Activated CD8-positive, alpha-beta T cell treated with anti-CD3 and anti-CD28 coated beads, Interleukin-2, amount 10 ng/mL, durations not matched to agents 7 days and 5 days (primary cell): ENCODE data around the gene CDIPT. TPM values are rescaled to one million over a fixed set of nuclear protein-coding genes. Genes with fewer than 3 reads are reported as not detected.

Experiments
- ATAC-seq: fragments of 150-1000 bp; cut with Tn5 transposase; one replicate; pipeline ENCODE4 v1.10.0; 2021; ENCODE audit warnings: moderate library complexity
- CTCF ChIA-PET: fragments of 350-600 bp; sonication (Branson Sonifier 250); formaldehyde crosslinking; loops from one replicate; lab custom pipeline; 2021; ENCODE audit warnings: antibody characterized with exemption; lab: Charles Lee
- POLR2A ChIA-PET: fragments of 350-600 bp; sonication (Branson Sonifier 250); formaldehyde crosslinking; loops from one replicate; lab custom pipeline; 2021; ENCODE audit warnings: antibody characterized with exemption; lab: Charles Lee
- DNase-seq: peaks from one replicate; pipeline ENCODE4 v3.0.0-alpha.2; 2020
- H3K27ac Mint-ChIP-seq: one replicate; pipeline ENCODE4 v1.8.0; 2021; ENCODE audit warnings: mild to moderate bottlenecking, mixed read lengths
- H3K27me3 Mint-ChIP-seq: one replicate; pipeline ENCODE4 v1.8.0; 2021; ENCODE audit warnings: low read depth, mixed read lengths
- H3K36me3 Mint-ChIP-seq: one replicate; pipeline ENCODE4 v1.8.0; 2021; ENCODE audit warnings: low read depth, mixed read lengths
- H3K4me1 Mint-ChIP-seq: one replicate; pipeline ENCODE4 v1.8.0; 2021; ENCODE audit warnings: low read depth, mixed read lengths
- H3K4me3 Mint-ChIP-seq: one replicate; pipeline ENCODE4 v1.8.0; 2021; ENCODE audit warnings: mild to moderate bottlenecking, mixed read lengths
- H3K9me3 Mint-ChIP-seq: one replicate; pipeline ENCODE4 v1.8.0; 2022; ENCODE audit warnings: mixed read lengths; ENCODE audit not compliant: insufficient read depth
- total RNA-seq, 2 experiments: library from RNA; stranded (reverse); gene quantifications; one replicate each; pipeline ENCODE4 v1.2.3, GENCODE V29; 2021

Gene CDIPT
- total RNA-seq, 2 experiments from 2014 or later, result 51.1 to 53.2 TPM

GRCh38 chr16:29809850-29810698 lies 53.0 kb downstream of the CDIPT start:
- peaks cover 8% of the 10 kb centered on the region for H3K27me3 Mint-ChIP-seq
- peak overlapping the region; percentile 90 for H3K4me3 Mint-ChIP-seq
- H3K36me3 Mint-ChIP-seq, result peaks cover 41% of the 10 kb centered on the region
- ChIA-PET POLR2A (interaction anchor here (0.6 to 4.8 kb wide), 5 partner anchors 11 to 673 kb away, joined by 3 to 57 read pairs (median 3); partner anchors contain the start of genes KIF22 and MVP), CTCF (interaction anchor here (0.6 to 4.4 kb wide), 5 partner anchors 23 to 245 kb away, joined by 3 to 18 read pairs (median 3); no protein-coding TSS in a partner anchor)
- H3K4me1 Mint-ChIP-seq, result peaks cover 62% of the 10 kb centered on the region
- H3K27ac Mint-ChIP-seq, result peak overlapping the region; percentile 77
- peak; percentile 73 for DNase-seq
- ATAC-seq, result no peak
- H3K9me3 Mint-ChIP-seq, result no peaks in the 10 kb centered on the region

- Mint-ChIP-seq H3K4me3 (peak overlapping the region; percentile 96), H3K27me3 (peaks cover 8% of the 10 kb centered on the region), H3K36me3 (peaks cover 47% of the 10 kb centered on the region), H3K4me1 (peaks cover 58% of the 10 kb centered on the region), H3K27ac (peak overlapping the region; percentile 98), H3K9me3 (no peaks in the 10 kb centered on the region)
- ChIA-PET POLR2A (interaction anchor here (0.6 to 4.8 kb wide), 8 partner anchors 7 to 114 kb away, joined by 3 to 57 read pairs (median 12); partner anchors contain the start of genes KIF22, MVP and PAGR1), CTCF (interaction anchor here (0.8 to 4.4 kb wide), 9 partner anchors 8 to 222 kb away, joined by 3 to 70 read pairs (median 16); partner anchors contain the start of genes MVP, PAGR1 and TLCD3B)
- ATAC-seq (no peak), DNase-seq (no peak)
These were observed 53.8 kb downstream of the CDIPT start for GRCh38 chr16:29809031-29809747.

Other genes starting within 250 kb of the CDIPT start
- gene SPN, start 200.0 kb downstream of the CDIPT start, total RNA-seq, result 100 to 1,000 TPM; 339 to 352 TPM
- gene QPRT, start 184.0 kb downstream of the CDIPT start, total RNA-seq, result 10 to 100 TPM in 1 of 2 experiments, 1 to 10 TPM in 1; 8.6 to 10.2 TPM
- gene C16orf54, start 117.2 kb downstream of the CDIPT start, total RNA-seq, result 10 to 100 TPM; 64.3 to 68.0 TPM
- gene ZG16, start 85.0 kb downstream of the CDIPT start, total RNA-seq, result not detected
- 100 to 1,000 TPM; 229 to 233 TPM for gene KIF22, start 72.5 kb downstream of the CDIPT start, total RNA-seq
- gene MAZ, start 56.7 kb downstream of the CDIPT start, total RNA-seq, result 100 to 1,000 TPM; 455 to 494 TPM
- gene PRRT2, start 51.0 kb downstream of the CDIPT start, total RNA-seq, result under 1 TPM; 0.16 to 0.83 TPM
- gene PAGR1, start 47.1 kb downstream of the CDIPT start, total RNA-seq, result 10 to 100 TPM; 39.1 TPM
- 100 to 1,000 TPM; 122 to 125 TPM for gene MVP, start 42.8 kb downstream of the CDIPT start, total RNA-seq
- not detected for gene SEZ6L2, start 36.3 kb upstream of the CDIPT start, total RNA-seq
- under 1 TPM in 1 of 2 experiments, not detected in 1; 0.24 TPM for gene ASPHD1, start 37.3 kb upstream of the CDIPT start, total RNA-seq
- 10 to 100 TPM; 33.8 to 35.5 TPM for gene KCTD13, start 63.0 kb upstream of the CDIPT start, total RNA-seq
- 10 to 100 TPM; 57.8 to 61.0 TPM for gene TMEM219, start 98.9 kb upstream of the CDIPT start, total RNA-seq
- 10 to 100 TPM; 48.9 to 49.8 TPM for gene TAOK2, start 110.6 kb upstream of the CDIPT start, total RNA-seq
- gene HIRIP3, start 132.4 kb upstream of the CDIPT start, total RNA-seq, result 10 to 100 TPM; 46.4 to 47.3 TPM
- gene INO80E, start 133.0 kb upstream of the CDIPT start, total RNA-seq, result 100 to 1,000 TPM; 104 to 117 TPM
- under 1 TPM in 1 of 2 experiments, not detected in 1; 0.34 TPM for gene DOC2A, start 147.8 kb upstream of the CDIPT start, total RNA-seq
- not detected for gene C16orf92, start 160.0 kb upstream of the CDIPT start, total RNA-seq
- 1 to 10 TPM; 4.6 TPM for gene TLCD3B, start 168.0 kb upstream of the CDIPT start, total RNA-seq
- 1,000 to 10,000 TPM; 1,738 to 1,843 TPM for gene ALDOA, start 202.5 kb upstream of the CDIPT start, total RNA-seq
- 100 to 1,000 TPM; 157 TPM for gene PPP4C, start 212.8 kb upstream of the CDIPT start, total RNA-seq
- gene TBX6, start 228.7 kb upstream of the CDIPT start, total RNA-seq, result 1 to 10 TPM; 1.3 TPM
- 10 to 100 TPM; 29.4 to 34.5 TPM for gene YPEL3, start 233.0 kb upstream of the CDIPT start, total RNA-seq